G401 (cell line): ENCODE data around the gene FAM186B. TPM values are rescaled to one million over a fixed set of nuclear protein-coding genes. Genes with fewer than 3 reads are reported as not detected.
A peak's percentile ranks its signal among the peaks of the same experiment; 100 is the strongest.

Experiments
- DNase-seq: peaks from one replicate; pipeline ENCODE4 v3.0.0-alpha.2; 2015; ENCODE audit warnings: low spot score
- in situ Hi-C: cut with HindIII; loops from 2 replicates; pipeline ENCODE4 v1.10.0; 2016; ENCODE audit warnings: low sequenced_read_pairs, mixed read lengths
- total RNA-seq: library from RNA; depleted of rRNA; stranded (reverse); fragments of >200 nt; shearing (Covaris generic); gene quantifications from 2 replicates; pipeline ENCODE4 v1.2.3, GENCODE V29; 2014; rRNA removed

The FAM186B gene
- total RNA-seq, 1 experiment from 2014 or later = not detected

DNA sequence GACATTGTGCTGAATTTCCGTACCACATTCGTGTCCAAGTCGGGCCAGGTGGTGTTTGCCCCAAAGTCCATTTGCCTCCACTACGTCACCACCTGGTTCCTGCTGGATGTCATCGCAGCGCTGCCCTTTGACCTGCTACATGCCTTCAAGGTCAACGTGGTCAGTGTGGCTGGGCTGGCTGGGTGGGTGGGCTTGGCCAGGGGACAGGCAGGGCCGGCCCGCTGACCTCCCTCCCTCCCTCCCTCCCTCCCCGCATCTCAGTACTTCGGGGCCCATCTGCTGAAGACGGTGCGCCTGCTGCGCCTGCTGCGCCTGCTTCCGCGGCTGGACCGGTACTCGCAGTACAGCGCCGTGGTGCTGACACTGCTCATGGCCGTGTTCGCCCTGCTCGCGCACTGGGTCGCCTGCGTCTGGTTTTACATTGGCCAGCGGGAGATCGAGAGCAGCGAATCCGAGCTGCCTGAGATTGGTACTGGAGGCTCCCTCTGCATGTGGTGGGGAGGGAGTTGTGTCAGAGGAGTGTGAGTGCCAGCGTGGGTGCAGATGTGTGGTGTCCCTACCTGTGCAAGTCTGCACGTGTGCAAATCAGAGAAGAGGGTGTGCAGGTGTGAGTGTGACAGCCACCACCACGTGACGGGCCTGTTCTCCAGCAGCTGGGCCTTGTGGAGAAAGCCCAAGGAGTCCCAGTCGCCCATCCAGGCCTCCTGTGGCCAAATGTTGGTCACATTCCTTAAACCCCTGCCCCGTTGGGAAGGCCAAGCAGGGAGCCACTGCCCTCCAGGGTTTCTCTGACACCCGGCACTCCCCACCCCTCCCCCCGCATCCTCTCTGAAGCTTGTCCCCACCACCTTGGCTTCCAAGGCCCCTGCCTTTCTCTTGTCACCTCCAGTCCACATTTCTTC, 61.3 kb downstream of the FAM186B start:
- in situ Hi-C loops = no loop called here

GRCh38 chr12:49543221-49543913, 62.1 kb downstream of the FAM186B start:
- in situ Hi-C loops = no loop called here
- no peak for DNase-seq

More for the DNA sequence above, 61.3 kb downstream of the FAM186B start:
- no peak for DNase-seq

DNA sequence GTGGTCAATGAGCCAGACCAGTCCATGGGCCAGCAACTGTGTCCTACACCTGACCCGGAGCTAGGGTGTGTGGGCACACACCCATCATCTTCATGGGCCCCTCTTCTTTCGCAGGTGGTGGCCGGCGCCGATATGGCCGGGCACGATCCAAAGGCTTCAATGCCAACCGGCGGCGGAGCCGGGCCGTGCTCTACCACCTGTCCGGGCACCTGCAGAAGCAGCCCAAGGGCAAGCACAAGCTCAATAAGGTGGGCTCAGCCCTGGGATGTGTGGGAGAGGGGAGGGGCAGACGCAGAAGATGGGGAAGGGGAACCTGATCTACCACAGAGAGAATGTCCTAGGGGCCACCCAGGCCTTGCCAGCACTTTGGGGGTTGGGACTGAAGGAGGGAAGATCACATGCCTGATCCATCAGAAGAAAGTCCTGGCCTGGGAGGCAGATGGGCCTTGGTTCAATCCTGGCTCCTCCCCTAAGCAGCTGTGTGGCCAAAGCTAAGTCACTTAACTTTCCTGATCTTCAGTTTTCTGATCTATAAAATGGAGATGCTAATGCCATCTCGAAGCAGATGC, 62.8 kb downstream of the FAM186B start:
- no peak for DNase-seq
- in situ Hi-C loops = no loop called here

- no peak for DNase-seq
- in situ Hi-C loops = no loop called here
These were observed 63.4 kb downstream of the FAM186B start for GRCh38 chr12:49541911-49542505.

DNA sequence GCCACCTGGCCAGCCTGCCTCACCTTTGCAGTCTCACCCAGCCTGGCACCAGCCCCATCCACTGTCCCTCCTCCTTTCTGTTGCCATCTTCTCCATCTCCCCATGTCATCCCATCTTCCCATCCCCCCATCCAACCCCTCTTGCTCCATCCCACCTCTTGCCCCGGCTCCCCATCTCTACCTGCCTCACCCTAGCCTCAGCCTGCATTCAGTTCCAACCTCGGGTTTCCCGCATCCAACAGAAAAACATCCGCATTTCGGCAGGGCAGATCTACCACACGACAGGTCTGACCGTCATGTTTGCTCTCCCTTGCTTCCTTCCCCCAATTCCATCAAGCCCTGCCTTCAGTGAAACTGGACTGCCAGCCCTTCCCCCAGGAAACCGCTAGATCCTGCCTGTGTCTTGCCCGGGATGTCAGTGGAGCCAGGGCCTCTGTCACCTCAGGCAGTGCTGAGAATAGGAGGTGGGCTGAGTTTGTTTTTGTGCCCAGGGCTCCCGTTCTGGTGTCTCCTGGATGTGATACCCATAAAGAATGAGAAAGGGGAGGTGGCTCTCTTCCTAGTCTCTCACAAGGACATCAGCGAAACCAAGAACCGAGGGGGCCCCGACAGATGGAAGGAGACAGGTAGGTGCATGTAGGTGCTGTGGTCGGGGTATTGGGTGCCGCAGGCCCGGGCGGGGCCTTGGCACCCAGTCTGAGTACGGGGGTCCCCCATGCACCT, 64.1 kb downstream of the FAM186B start:
- in situ Hi-C loops = no loop called here

DNA sequence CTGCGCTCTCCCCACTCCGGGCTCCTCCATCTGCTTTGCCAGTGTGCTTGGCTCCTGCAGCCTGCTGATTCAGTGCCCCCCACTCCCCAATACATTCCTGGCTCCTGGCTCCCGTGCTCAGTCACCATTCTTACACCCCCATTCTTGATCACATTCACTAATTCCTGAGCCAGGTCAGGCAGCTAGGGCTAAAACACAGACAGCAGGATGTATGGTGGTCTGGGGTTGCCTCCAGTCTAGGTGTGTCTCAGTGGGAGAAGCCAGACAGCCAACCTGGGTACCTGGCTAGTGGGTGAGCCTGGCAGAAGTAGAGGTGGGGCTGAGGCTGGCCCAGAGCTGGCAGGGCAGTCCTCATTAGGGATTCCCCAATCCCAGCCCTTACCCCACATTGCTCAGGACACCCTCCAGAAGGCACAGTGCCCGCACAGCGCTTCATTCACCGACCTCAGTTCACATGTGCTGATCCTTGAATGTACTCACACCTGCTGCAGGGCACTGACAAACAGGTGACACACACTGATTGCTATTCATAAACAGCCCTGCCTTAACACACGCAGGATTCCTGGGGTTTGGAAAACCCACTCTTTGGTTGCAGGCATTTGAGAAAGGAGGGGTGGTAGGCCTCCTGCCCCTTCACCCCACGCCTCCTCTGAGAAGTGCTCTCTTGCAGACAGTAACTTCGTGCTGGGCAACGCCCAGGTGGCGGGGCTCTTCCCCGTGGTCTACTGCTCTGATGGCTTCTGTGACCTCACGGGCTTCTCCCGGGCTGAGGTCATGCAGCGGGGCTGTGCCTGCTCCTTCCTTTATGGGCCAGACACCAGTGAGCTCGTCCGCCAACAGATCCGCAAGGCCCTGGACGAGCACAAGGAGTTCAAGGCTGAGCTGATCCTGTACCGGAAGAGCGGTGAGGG, 65.0 kb downstream of the FAM186B start:
- in situ Hi-C loops = no loop called here
- no peak for DNase-seq

More for the DNA sequence above, 64.1 kb downstream of the FAM186B start:
- no peak for DNase-seq

- in situ Hi-C loops = no loop called here
- DNase-seq = no peak
These were observed 65.8 kb downstream of the FAM186B start for GRCh38 chr12:49539406-49540228.

DNA sequence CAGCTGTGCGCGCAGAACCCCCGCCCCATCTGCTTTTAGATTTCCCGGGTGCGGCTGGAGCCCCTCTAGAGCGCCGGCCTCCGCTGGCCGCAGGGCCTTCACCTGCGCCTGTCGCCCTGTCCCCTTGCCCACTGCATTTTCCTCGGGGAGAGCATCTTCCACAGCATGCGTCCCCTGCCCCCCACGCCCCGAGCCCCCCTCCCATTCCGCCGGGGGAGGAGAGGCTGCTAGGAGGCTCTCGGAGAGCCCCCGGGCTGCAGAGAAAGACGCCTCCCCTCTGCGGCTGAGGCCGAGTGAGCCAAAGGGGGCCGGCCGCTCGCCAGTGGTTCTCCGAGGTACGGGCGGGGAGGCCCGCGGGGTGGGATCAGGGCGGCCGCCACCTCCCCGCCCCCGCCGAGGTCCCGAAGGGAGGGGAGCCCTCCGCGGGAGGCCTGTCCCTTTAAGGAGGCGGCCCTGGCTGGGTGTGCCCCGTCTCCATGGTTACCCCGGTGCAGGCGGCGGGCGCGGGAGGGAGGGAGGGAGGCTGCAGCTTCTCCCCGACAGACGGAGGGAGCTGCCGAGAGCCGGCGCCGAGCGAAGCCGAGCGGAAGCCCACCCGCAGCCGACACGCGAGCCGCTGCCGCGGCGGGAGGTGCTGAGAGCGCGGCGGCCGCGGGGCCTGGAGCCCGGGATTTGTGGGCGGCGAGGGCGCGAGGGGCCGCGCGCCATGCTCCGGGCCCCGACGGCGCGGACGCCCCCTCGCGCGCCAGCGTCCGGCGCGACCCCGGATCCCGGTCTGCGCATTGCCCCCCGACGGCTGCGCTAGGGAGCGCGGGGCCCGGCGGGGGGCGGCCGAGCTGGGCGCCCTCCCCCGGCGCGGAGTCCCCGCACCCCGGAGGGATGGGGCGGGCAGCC, 66.7 kb downstream of the FAM186B start, which contains the start of gene KCNH3:
KCNH3 (plus strand) TSS at position 521 of the 894 bp plus-strand sequence. CDS start 387 bp downstream, outside the sequence.
- in situ Hi-C loops = no loop called here
- DNase-seq = peak; percentile 82

- DNase-seq = peak; percentile 36
- in situ Hi-C loops = no loop called here
These were observed 67.5 kb downstream of the FAM186B start for GRCh38 chr12:49537752-49538509.

Other genes starting within 250 kb of the FAM186B start
- 65.1 and 67.0 TPM in 2 replicates for gene SPATS2, start 238.2 kb downstream of the FAM186B start, total RNA-seq
- 1.7 TPM in 2 replicates for gene KCNH3, start 66.6 kb downstream of the FAM186B start, total RNA-seq
- gene MCRS1, start 37.5 kb downstream of the FAM186B start, total RNA-seq = 143 and 148 TPM in 2 replicates
- 11.2 and 16.4 TPM in 2 replicates for gene PRPF40B, start 17.9 kb upstream of the FAM186B start, total RNA-seq
- gene FMNL3, start 101.8 kb upstream of the FAM186B start, total RNA-seq = 9.8 and 12.1 TPM in 2 replicates
- 235 and 267 TPM in 2 replicates for gene TMBIM6, start 135.9 kb upstream of the FAM186B start, total RNA-seq
- gene NCKAP5L, start 222.8 kb upstream of the FAM186B start, total RNA-seq = 11.4 and 17.0 TPM in 2 replicates
- gene BCDIN3D, start 237.5 kb upstream of the FAM186B start, total RNA-seq = 1.9 and 2.8 TPM in 2 replicates